NOMO-1 (cell line): Measurements from ENCODE around the gene MYO18A.

ENCODE experiments used
- DNase-seq, 2 experiments: peaks; one replicate each; lab custom pipeline; 2025; ENCODE audit not compliant: unreplicated experiment in 2 of 2; lab: John Stamatoyannopoulos, UW

The MYO18A gene

DNA sequence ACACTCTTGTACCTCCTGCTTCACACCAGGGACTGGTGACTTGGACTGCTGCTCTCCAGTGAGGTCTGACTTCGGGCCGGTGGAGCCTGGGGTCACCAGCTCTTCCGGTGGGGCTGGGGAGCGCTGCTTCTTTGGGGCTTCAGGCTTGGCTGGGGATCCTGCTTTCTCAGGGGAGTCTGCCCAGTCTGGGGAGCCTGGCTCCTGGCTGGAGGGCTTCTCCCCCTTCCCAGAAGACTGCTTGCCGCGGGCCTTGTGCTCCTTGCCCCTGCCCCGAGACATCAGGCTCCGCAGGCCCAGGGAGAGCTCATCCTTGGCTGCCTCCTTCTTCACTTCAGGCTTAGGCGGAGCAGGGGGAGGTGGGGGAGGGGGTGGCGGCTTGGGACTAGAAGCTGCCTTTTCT lies 52.4 kb downstream of the MYO18A start:
- DNase-seq: no peak

- DNase-seq: peak; percentile 48 to 55
These were observed 53.8 kb downstream of the MYO18A start for GRCh38 chr17:29126268-29126930.

GRCh38 chr17:29125651-29126050 lies 54.5 kb downstream of the MYO18A start:
- DNase-seq: no peak

- no peak for DNase-seq
These were observed 55.3 kb downstream of the MYO18A start for GRCh38 chr17:29124925-29125273.

- peak; percentile 17 to 53 for DNase-seq
These were observed 55.9 kb downstream of the MYO18A start for GRCh38 chr17:29124135-29124924.

GRCh38 chr17:29123111-29123510 lies 57.1 kb downstream of the MYO18A start:
- no peak for DNase-seq

DNA sequence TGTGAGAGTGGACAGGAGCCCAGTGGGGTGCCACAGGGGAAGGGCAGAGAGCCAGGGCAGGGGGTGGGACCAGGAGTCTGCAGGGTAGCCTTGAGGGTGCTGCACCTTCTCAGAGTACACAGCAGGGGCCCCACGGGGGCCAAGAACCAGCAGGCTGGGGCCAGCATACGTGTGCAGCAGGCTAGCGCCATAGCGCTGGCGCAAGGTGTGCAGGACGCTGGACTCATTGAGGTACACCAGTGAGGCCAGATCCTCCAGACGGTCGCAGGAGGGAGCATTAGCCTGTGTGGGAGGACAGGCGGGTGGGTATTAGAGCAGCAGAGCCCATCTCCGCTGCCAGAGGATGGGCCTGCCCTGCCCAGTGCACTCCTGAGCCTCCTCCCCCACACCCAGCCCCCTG lies 58.8 kb downstream of the MYO18A start:
- no peak for DNase-seq

GRCh38 chr17:29120433-29120832 lies 59.8 kb downstream of the MYO18A start:
- DNase-seq: no peak

GRCh38 chr17:29119265-29119664 lies 60.9 kb downstream of the MYO18A start:
- DNase-seq: no peak

- peak; percentile 11 to 41 for DNase-seq
These were observed 63.1 kb downstream of the MYO18A start for GRCh38 chr17:29116804-29117753.

DNA sequence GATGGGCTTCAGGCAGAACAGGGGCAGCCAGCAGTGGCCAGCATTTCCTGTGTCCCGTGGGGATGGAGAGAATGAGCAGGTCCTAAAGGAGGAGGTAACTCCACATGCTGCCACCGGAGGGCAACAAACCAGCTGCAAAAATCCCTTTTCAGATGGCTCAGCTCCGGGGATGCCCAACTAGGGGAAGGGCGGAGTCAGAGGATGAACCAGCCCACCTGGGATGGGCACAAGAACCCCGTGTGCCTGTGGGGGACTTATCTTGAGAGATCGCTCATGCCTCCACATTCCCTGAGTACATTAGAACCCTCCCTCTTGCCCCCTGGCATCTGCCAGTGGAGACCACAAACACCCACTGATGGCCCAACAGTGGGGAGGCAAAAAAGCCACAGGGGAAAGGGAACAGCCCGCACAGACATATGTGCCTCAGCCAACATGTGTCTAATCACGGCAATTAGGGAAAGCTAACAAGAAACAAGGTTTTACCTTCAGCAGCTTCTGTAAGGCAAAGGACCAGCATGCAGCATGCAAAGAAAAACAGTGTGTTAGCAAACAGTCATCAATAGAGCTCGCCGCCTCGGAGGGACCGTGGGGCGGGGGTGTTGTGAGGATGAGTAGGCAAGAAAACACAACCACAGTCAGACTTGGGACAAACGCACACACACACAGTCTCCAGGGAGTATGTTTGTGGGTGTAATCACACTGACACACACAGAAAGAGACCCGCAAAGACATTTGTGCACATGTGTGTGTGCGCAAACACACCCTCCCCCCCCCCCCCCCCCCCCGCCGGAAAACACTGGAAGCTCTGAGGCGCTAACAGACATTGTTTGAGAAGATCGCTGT lies 64.0 kb downstream of the MYO18A start:
- no peak for DNase-seq

DNA sequence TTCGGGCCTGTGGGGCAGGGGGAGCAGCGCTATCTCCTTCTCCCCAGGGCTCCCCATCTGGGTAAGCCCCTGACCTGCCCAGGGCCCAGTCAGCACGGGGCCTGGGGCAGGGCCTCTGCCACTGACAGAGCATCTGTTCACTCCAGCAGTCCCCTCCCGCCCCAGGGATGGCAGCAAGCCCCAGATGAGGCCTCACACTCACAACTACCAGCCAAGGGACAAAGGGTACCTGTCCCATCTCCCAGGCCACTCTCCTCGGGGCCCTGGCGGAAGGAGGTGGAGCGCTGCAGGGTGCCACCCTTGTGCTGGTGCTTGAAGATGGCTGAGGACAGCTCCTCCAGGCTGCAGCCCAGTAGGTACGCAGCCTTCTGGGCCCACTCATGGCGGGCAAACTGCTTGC lies 64.8 kb downstream of the MYO18A start:
- no peak for DNase-seq

DNA sequence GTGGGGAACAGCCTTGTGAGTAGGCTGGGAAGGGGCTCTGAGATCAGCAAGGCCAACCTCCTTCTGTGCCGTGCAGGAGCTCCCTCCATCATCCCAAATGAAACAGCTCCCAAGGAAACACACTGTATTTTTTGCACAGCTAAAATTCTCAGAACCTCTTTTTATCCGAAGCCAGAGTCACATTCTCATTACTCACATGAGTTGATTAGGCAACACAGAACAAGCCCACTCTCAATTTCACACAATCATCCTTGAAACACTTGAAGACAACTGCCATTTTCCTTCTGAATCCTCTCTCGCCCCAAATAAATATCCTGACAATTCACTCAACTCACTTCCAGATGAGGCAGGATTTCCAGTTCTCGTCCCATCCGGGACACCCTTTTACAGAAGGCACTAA lies 66.1 kb downstream of the MYO18A start:
- no peak for DNase-seq

DNA sequence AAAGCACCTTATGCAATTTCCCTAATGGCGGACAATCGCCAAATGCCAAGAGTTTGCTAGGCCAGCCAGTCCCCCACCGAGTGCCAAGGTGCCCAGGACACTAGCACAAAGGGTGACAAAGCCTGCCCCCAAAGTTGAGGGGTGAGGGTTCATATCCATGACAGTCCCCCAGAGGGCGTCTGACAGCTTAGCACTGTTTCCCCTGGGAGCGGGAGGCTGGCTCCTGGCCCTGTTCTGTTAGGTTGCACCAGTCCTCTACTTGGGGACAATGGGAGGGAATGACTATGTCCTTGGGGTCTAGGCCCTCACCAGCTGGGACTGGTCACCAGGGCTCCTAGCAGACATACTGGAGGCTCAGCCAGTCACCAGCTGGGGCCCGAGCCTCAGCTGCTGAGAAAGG lies 66.9 kb downstream of the MYO18A start:
- DNase-seq: no peak

GRCh38 chr17:29112771-29113295 lies 67.4 kb downstream of the MYO18A start:
- no peak for DNase-seq

DNA sequence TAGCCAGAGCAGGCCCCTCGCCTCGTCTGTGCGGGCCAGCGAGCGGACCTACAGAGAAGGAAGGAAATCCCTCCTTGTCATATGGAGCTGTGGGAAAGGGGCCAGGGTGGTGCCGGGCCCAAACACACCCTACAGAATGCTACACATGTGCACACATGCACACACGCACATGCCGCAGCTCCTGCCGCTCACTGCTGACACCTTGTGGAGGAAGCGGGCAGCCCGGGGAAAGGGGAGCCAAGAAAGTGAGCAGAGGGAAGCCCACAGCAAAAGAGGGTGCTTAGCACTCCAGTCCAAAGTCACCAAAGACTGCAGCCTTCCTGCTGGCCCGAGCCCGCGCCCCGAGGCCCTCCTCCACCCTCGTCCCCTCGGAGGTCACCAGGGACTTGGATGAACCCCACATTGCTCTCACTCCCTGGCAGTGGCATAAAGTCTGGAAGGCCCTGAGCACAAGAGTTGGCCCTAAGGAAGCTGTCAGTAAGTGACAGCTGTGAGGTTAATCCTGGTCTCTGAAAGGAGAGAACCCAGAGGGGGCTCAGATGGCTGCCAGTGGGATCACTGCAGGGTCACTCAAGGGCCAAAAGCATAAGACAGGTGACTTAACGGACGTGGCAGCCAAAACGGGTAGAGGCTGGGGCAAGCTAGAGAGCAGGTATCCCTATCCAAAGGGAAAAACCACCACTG lies 68.2 kb downstream of the MYO18A start:
- peak in 1 of 2 experiments; percentile 9 for DNase-seq

DNA sequence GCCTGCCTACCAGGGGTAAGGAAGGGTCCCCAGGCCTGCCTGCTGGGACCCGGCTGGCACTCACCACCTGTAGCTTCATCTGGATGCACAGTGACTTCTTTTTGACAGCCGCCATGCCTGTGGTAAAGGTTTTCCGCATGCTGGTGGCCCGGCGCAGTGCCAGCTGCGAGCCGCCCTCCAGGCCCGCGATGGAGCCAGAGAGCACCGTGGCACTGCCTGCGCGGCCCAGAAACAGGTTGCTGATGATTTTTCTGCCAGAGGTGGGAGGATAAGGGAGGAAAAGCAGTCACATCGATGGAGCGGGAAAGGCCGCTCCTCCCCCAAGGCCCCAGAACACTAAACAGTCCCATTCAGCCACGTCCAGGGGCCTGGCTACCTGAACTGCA lies 69.8 kb downstream of the MYO18A start:
- no peak for DNase-seq

DNA sequence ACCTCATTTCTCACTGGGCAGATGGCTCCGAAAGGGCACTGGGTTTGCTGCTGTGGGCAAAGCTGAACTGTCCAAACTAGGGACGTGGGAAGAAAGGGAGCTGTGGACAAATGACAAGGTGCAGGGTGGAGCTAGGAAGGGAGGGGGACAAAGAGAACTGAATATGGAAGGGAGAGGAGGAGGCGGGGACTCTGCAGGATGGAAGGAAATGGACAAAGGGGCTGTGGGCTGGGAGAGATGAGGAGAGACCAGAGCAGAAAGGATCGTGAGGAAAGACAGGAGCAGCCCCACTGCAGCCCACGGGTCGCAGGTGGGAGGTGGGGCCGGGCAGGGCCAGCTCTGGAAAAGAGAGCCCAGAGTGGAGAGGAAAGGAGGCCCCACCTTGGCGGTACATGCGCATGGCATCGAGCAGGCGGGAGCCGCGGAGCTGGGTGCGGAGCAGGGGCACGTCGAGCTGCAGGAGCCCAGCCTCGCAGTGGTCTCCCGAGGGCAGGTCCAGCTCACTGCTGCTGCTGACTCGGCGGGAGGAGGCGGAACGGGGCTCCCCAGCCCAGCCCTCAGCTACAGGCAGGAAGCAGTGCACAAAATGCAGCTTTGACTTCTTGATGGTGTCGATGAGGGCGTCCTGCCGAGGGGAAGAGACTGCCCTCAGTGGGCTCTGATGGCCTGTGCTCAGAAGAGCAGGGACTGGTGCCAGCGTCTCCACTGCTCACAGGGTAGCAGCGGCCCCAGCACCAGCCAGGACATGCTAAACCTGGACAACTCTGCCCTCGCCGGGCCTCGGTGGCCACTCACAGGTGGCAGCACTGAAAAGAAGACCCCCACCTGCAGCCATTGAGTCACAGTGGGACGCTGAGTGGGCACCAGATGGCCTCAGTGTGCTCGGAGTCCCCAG lies 70.5 kb downstream of the MYO18A start:
- DNase-seq: no peak
